Common myeloid progenitor, CD34-positive (primary cell): ENCODE results near the gene REST.
"Not testable (repeated sequence)": the region's sequence is repeated elsewhere in the genome, so short reads cannot be mapped to it uniquely, and the experiment has no call there.

Experiments used
- CTCF ChIA-PET: fragments of 350-600 bp; sonication (Branson Sonifier 250); formaldehyde crosslinking; loops from one replicate; lab custom pipeline; 2021; ENCODE audit warnings: antibody characterized with exemption; lab: Charles Lee
- POLR2A ChIA-PET: fragments of 350-600 bp; sonication (Branson Sonifier 250); formaldehyde crosslinking; loops from one replicate; lab custom pipeline; 2021; ENCODE audit warnings: antibody characterized with exemption; lab: Charles Lee
- DNase-seq, 3 donors: peaks; one replicate each; pipeline versions ENCODE4 v3.0.0 to v3.0.0-alpha.2; 2013
- H3K27ac ChIP-seq, 2 experiments: 1 replicate in 1 of 2; 2 replicates in 1 of 2; pipeline ENCODE4 v1.7.0; 2013; ENCODE audit warnings: inconsistent platforms in 2 of 2, low read length in 2 of 2, mild to moderate bottlenecking in 2 of 2, low read depth in 1 of 2, moderate library complexity in 1 of 2; ENCODE audit not compliant: severe bottlenecking in 2 of 2, insufficient read depth in 1 of 2, poor library complexity in 1 of 2
- H3K27me3 ChIP-seq, 5 experiments: replicated peaks in 2 of 5; 1 replicate in 3 of 5; 2 replicates in 2 of 5; pipeline versions ENCODE4 v1.6.1 to v1.7.0; 2013; ENCODE audit warnings: low read length in 4 of 5, mild to moderate bottlenecking in 2 of 5, moderate library complexity in 2 of 5, inconsistent platforms in 1 of 5; ENCODE audit not compliant: insufficient read depth in 5 of 5, control insufficient read depth in 4 of 5
- H3K36me3 ChIP-seq, 4 experiments: 1 replicate in 2 of 4; 2 replicates in 2 of 4; pipeline versions ENCODE4 v1.6.1 to v1.7.0; 2013; ENCODE audit warnings: low read length in 3 of 4, control low read depth in 1 of 4, mild to moderate bottlenecking in 1 of 4; ENCODE audit not compliant: control insufficient read depth in 4 of 4, insufficient read depth in 4 of 4
- H3K4me1 ChIP-seq, 4 experiments: 1 replicate in 3 of 4; 2 replicates in 1 of 4; pipeline versions ENCODE4 v1.6.1 to v1.7.1; 2013; ENCODE audit warnings: low read length in 3 of 4, mild to moderate bottlenecking in 3 of 4, control low read depth in 1 of 4, inconsistent platforms in 1 of 4, moderate library complexity in 1 of 4; ENCODE audit not compliant: control insufficient read depth in 4 of 4, insufficient read depth in 4 of 4; ENCODE audit errors: control extremely low read depth in 1 of 4
- H3K4me3 ChIP-seq, 7 experiments: 1 replicate in 4 of 7; 2 replicates in 3 of 7; pipeline versions ENCODE4 v1.5.1 to v1.7.0; 2013; ENCODE audit warnings: mild to moderate bottlenecking in 7 of 7, low read length in 6 of 7, moderate library complexity in 6 of 7, inconsistent platforms in 2 of 7, low read depth in 2 of 7, control low read depth in 1 of 7; ENCODE audit not compliant: insufficient read depth in 4 of 7, control insufficient read depth in 1 of 7; ENCODE audit errors: extremely low read depth in 1 of 7
- H3K9me3 ChIP-seq, 5 experiments: 1 replicate in 4 of 5; 2 replicates in 1 of 5; pipeline versions ENCODE4 v1.6.1 to v1.7.1; 2013; ENCODE audit warnings: low read length in 4 of 5, mild to moderate bottlenecking in 2 of 5, inconsistent platforms in 1 of 5, low read depth in 1 of 5, moderate library complexity in 1 of 5; ENCODE audit not compliant: control insufficient read depth in 4 of 5, insufficient read depth in 2 of 5; ENCODE audit errors: control extremely low read depth in 1 of 5
- WGBS: methylation state at CpG from one replicate; pipeline ENCODE4 v1.1.5; 2013; ENCODE audit not compliant: insufficient coverage; 5-methylcytosine and 5-hydroxymethylcytosine counted together

Gene REST

GRCh38 chr4:56930638-56931037 lies 22.9 kb downstream of the REST start:
- ChIA-PET POLR2A (no interaction called here), CTCF (interaction anchor here (0.8 kb wide), 1 partner anchor 9 kb away, joined by 3 read pairs; no protein-coding TSS in a partner anchor)
- Histone ChIP-seq H3K4me3 (no peak overlapping the region), H3K9me3 (no peaks in the 10 kb centered on the region), H3K36me3 (peaks cover 28 to 50% (median 36%) of the 10 kb centered on the region in 4 experiments), H3K27ac (no peak overlapping the region), H3K4me1 (no peaks in the 10 kb centered on the region), H3K27me3 (no peaks in the 10 kb centered on the region)
- DNase-seq: no peak
- 100% methylated on average over 7 of the region's 7 CpGs for WGBS

GRCh38 chr4:56931924-56932323 lies 24.2 kb downstream of the REST start:
- ChIA-PET POLR2A (no interaction called here), CTCF (interaction anchor here (0.7 to 1.6 kb wide), 3 partner anchors 30 to 318 kb away, joined by 3 read pairs; partner anchors contain the start of gene POLR2B)
- H3K9me3 ChIP-seq: no peaks in the 10 kb centered on the region
- no peak for DNase-seq
- no peak overlapping the region for H3K27ac ChIP-seq
- H3K4me1 ChIP-seq: no peaks in the 10 kb centered on the region
- H3K27me3 ChIP-seq: no peaks in the 10 kb centered on the region
- 96% methylated on average over 2 of the region's 4 CpGs for WGBS
- no peak overlapping the region for H3K4me3 ChIP-seq
- peaks cover 28 to 48% (median 34%) of the 10 kb centered on the region in 4 experiments for H3K36me3 ChIP-seq

GRCh38 chr4:56937262-56937661 lies 29.6 kb downstream of the REST start:
- no peak for DNase-seq

GRCh38 chr4:56939826-56940225 lies 32.1 kb downstream of the REST start:
- peaks cover 6 to 29% (median 12%) of the 10 kb centered on the region in 4 experiments for H3K36me3 ChIP-seq
- H3K4me1 ChIP-seq, H3K9me3 ChIP-seq, DNase-seq, H3K4me3 ChIP-seq, H3K27ac ChIP-seq, POLR2A ChIA-PET, H3K27me3 ChIP-seq: not testable (repeated sequence)
- CTCF ChIA-PET: interaction anchor here (1.2 kb wide), 1 partner anchor 9 kb away, joined by 3 read pairs; no protein-coding TSS in a partner anchor
- 97% methylated on average over 6 of the region's 14 CpGs for WGBS

More at GRCh38 chr4:56937262-56937661, 29.6 kb downstream of the REST start:
- Histone ChIP-seq H3K27me3 (no peaks in the 10 kb centered on the region), H3K27ac (no peak overlapping the region), H3K4me1 (no peaks in the 10 kb centered on the region), H3K9me3 (no peaks in the 10 kb centered on the region), H3K36me3 (peaks cover 6 to 36% (median 14%) of the 10 kb centered on the region in 4 experiments), H3K4me3 (no peak overlapping the region)
- CTCF ChIA-PET: interaction anchor here (2.1 kb wide), 1 partner anchor 11 kb away, joined by 6 read pairs; no protein-coding TSS in a partner anchor
- WGBS: 93% methylated on average over 4 of the region's 6 CpGs
- POLR2A ChIA-PET: no interaction called here

- POLR2A ChIA-PET: no interaction called here
- Histone ChIP-seq H3K27me3 (no peaks in the 10 kb centered on the region), H3K36me3 (peaks cover 4 to 29% (median 12%) of the 10 kb centered on the region in 4 experiments), H3K4me1 (no peaks in the 10 kb centered on the region), H3K4me3 (no peak overlapping the region), H3K27ac (no peak overlapping the region), H3K9me3 (no peaks in the 10 kb centered on the region)
- CTCF ChIA-PET: interaction anchor here (0.6 to 1.2 kb wide), 2 partner anchors 9 to 16 kb away, joined by 3 to 4 read pairs; no protein-coding TSS in a partner anchor
- WGBS: 98% methylated on average over 6 of the region's 12 CpGs
- no peak for DNase-seq
These were observed 32.7 kb downstream of the REST start for GRCh38 chr4:56940403-56940802.

- peaks cover 4 to 29% (median 12%) of the 10 kb centered on the region in 4 experiments for H3K36me3 ChIP-seq
- no peak overlapping the region for H3K4me3 ChIP-seq
- no peaks in the 10 kb centered on the region for H3K27me3 ChIP-seq
- CTCF ChIA-PET: interaction anchor here (0.6 to 1.5 kb wide), 3 partner anchors 15 to 19 kb away, joined by 3 to 7 read pairs (median 4); no protein-coding TSS in a partner anchor
- no peak for DNase-seq
- no peaks in the 10 kb centered on the region for H3K4me1 ChIP-seq
- POLR2A ChIA-PET: no interaction called here
- no peak overlapping the region for H3K27ac ChIP-seq
- H3K9me3 ChIP-seq: no peaks in the 10 kb centered on the region
These were observed 33.3 kb downstream of the REST start for GRCh38 chr4:56940971-56941370.

- 100% methylated on average over 1 of the region's 3 CpGs for WGBS
- no peaks in the 10 kb centered on the region for H3K9me3 ChIP-seq
- no peak for DNase-seq
- ChIA-PET CTCF (interaction anchor here (0.9 to 1.5 kb wide), 2 partner anchors 15 to 19 kb away, joined by 3 to 7 read pairs; no protein-coding TSS in a partner anchor), POLR2A (no interaction called here)
- H3K4me3 ChIP-seq: no peak overlapping the region
- no peak overlapping the region for H3K27ac ChIP-seq
- no peaks in the 10 kb centered on the region for H3K4me1 ChIP-seq
- H3K27me3 ChIP-seq: no peaks in the 10 kb centered on the region
- peaks cover 4 to 29% (median 10%) of the 10 kb centered on the region in 4 experiments for H3K36me3 ChIP-seq
These were observed 33.7 kb downstream of the REST start for GRCh38 chr4:56941403-56941802.
